Thoracic aorta (tissue), 2 donors: ENCODE results near the gene SPATS2L. TPM values are rescaled to one million over a fixed set of nuclear protein-coding genes. Genes with fewer than 3 reads are reported as not detected.

Experiments used
- ATAC-seq: fragments of 150-250 bp; one replicate; pipeline ENCODE4 v1.8.0; 2017; ENCODE audit warnings: low read depth; ENCODE audit not compliant: insufficient number of reproducible peaks, low FRiP score
- DNase-seq: peaks from one replicate; pipeline ENCODE4 v3.0.0-alpha.2; 2020; ENCODE audit warnings: low spot score
- H3K27ac ChIP-seq, 2 donors: fragments of 200-600 bp; sonication (generic); 1 replicate in 1 of 2; 2 replicates in 1 of 2; pipeline ENCODE4 v1.5.1; 2016; ENCODE audit warnings: mild to moderate bottlenecking in 2 of 2, moderate library complexity in 2 of 2
- H3K27me3 ChIP-seq: fragments of 200-600 bp; sonication (generic); replicated peaks from 2 replicates; pipeline ENCODE4 v1.6.0; 2016; ENCODE audit warnings: mild to moderate bottlenecking; ENCODE audit not compliant: insufficient read depth
- H3K36me3 ChIP-seq: fragments of 200-600 bp; sonication (generic); one replicate; pipeline ENCODE4 v1.5.1; 2016
- H3K4me1 ChIP-seq, 2 donors: fragments of 200-600 bp; sonication (generic); 1 replicate in 1 of 2; 2 replicates in 1 of 2; pipeline versions ENCODE4 v1.5.1 to v1.6.0; 2016; ENCODE audit warnings: low read depth in 2 of 2, mild to moderate bottlenecking in 1 of 2; ENCODE audit not compliant: control insufficient read depth in 1 of 2
- H3K4me3 ChIP-seq: fragments of 200-600 bp; sonication (generic); 2 replicates; pipeline ENCODE4 v1.5.1; 2016; ENCODE audit warnings: mild to moderate bottlenecking
- H3K9me3 ChIP-seq: fragments of 200-600 bp; sonication (generic); 2 replicates; pipeline ENCODE4 v1.5.1; 2016
- total RNA-seq, 2 donors: library from RNA; depleted of rRNA; stranded (reverse); fragments of >200 nt; gene quantifications; one replicate each; pipeline versions ENCODE4 v1.1.0 to v1.2.3, GENCODE V29; 2016
- TF ChIP-seq, protein P1 (sequence below): fragments of 200-600 bp; sonication (generic); IDR thresholded peaks from one replicate; pipeline ENCODE4 v1.5.1; 2019; ENCODE audit warnings: antibody characterized with exemption

Gene SPATS2L
- total RNA-seq, 2 donors from 2014 or later, result 47.7 to 90.3 TPM

DNA sequence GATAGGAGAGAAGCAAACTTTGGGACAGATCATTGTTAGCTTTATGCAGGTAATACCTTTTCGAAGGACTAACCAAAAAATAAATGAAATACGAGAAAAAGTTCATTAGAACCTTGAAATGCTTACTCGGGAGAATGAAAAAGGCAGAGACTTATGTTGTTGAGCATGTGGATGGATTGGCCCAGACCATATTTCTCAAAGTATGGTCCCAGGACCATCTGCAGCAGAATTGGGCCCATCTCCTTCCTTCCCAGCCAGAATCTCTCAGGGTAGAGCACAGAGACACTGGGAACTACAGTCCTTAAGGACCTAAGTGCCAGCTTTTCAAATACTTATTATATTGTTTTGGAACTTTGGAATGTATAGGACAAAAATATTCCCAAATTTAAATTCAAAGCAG, 152.6 kb downstream of the SPATS2L start:
- Histone ChIP-seq H3K27me3 (no peaks in the 10 kb centered on the region), H3K4me3 (no peak overlapping the region), H3K4me1 (no peaks in the 10 kb centered on the region), H3K9me3 (no peaks in the 10 kb centered on the region), H3K36me3 (peaks cover 3% of the 10 kb centered on the region), H3K27ac (no peak overlapping the region)
- DNase-seq (no peak), ATAC-seq (no peak)
- TF ChIP-seq, protein P1, sequence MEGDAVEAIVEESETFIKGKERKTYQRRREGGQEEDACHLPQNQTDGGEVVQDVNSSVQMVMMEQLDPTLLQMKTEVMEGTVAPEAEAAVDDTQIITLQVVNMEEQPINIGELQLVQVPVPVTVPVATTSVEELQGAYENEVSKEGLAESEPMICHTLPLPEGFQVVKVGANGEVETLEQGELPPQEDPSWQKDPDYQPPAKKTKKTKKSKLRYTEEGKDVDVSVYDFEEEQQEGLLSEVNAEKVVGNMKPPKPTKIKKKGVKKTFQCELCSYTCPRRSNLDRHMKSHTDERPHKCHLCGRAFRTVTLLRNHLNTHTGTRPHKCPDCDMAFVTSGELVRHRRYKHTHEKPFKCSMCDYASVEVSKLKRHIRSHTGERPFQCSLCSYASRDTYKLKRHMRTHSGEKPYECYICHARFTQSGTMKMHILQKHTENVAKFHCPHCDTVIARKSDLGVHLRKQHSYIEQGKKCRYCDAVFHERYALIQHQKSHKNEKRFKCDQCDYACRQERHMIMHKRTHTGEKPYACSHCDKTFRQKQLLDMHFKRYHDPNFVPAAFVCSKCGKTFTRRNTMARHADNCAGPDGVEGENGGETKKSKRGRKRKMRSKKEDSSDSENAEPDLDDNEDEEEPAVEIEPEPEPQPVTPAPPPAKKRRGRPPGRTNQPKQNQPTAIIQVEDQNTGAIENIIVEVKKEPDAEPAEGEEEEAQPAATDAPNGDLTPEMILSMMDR, result no peak

DNA sequence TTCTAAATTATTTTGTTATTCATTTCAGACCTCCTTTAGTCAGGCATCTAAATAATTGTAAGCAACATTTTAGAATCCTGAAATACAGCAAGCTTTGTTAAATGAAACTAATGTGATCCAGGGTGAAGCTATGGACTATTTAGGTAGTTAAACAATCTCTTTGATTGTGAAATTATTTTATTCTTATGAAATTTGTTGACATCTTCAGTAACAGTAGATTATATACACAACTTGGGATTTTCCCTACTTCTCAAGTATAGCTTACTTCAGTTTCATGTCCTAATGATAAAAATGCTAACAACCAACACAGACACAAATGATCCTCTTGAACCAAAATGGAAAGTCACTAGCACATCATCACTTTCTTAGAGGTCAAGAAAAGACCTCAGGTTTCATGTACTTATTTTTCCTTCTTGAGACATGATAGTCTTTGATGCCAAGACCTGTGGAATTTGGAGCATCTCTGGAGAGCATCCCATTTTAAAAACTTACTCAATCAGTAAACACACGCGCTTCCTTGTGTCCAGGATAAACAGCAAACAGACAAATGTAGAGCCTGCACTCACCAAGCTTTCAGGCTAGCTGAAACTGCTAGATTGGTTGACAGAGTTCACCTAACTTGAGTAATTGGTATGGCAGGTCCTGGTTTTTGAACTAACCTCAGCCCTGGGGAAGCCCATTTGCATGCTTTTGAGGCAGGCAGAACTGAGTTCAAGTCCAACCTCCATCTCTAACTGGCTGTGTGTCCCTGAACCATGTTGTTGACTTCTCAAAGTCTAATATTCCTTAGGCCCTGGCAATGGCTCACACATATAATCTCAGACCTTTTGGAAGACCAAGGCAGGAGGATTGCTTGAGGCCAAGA, 155.6 kb downstream of the SPATS2L start:
- no peak overlapping the region for H3K27ac ChIP-seq
- no peak for ATAC-seq
- TF ChIP-seq, protein P1, result no peak

DNA sequence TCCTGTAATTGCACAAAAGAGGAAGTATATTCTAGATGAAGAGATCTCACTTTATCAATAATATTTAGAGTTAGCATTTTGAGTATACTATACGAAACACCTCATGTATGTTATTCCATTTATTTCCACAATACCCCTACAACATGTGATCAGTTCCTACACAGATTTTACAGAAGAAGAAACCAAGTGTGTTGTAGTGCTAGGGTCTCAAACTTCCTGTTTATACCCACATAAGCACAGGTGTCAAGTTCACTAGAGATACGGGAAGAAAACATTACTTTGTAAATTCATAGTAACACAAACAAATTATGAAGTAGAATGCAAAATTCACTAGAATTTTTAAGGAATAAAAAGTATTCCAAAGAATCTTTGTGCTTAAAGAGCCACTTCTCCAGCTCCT, 157.0 kb downstream of the SPATS2L start:
- no peak overlapping the region for H3K27ac ChIP-seq
- DNase-seq (no peak), ATAC-seq (no peak)
- H3K9me3 ChIP-seq, result no peaks in the 10 kb centered on the region
- TF ChIP-seq, protein P1, result no peak
- no peaks in the 10 kb centered on the region for H3K27me3 ChIP-seq
- peaks cover 0 to 14% of the 10 kb centered on the region in 2 donors for H3K4me1 ChIP-seq
- H3K36me3 ChIP-seq, result no peaks in the 10 kb centered on the region
- no peak overlapping the region for H3K4me3 ChIP-seq

More for the DNA sequence above, 155.6 kb downstream of the SPATS2L start:
- Histone ChIP-seq H3K4me1 (peaks cover 0 to 6% of the 10 kb centered on the region in 2 donors), H3K9me3 (no peaks in the 10 kb centered on the region), H3K36me3 (no peaks in the 10 kb centered on the region), H3K4me3 (no peak overlapping the region), H3K27me3 (no peaks in the 10 kb centered on the region)
- DNase-seq, result no peak

DNA sequence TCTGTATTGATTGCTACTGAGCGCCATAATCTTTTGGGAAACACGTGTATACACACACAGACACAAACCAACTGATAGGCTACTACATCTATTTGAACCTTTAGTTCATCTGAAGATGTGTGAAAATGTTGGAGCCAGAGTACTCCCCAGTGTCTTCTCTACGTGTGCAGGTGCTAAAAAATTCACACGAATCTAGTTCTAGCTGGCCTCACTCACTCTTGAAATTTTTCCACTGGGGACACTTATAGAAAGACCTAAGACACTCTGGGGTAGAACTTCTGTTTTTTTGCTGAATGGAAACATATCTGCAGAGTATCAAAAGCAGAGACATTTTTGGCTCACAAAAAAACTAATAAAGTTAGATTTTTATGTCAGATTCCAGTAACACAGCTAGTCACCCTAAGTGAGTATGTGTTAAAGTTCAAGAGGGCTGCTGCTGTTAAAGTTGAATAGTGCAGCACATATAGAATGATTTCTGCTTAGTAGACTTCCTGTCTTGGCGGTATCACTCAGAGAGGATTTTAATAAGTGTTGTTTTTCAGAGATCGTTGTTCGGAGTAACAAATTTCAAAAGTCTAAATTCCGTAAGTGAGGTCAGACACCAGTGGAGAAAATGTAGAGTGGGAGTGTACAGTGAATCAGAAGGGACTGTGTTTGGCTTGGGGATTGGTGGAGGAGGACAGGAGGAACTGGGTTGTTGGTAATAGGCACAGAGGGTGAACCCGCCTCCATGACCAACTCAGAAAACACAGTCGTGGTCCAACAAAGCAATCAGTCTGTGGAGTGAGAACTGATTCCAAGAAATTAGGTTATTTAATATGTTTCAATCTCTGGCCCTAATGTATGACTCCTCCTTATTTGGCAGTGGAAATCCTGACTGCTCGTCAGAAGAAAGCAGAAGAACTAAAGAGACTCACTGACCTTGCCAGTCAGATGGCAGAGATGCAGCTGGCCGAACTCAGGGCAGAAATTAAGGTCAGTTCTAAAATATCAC, 160.2 kb downstream of the SPATS2L start:
- Histone ChIP-seq H3K4me3 (no peak overlapping the region), H3K36me3 (peaks cover 8% of the 10 kb centered on the region), H3K9me3 (no peaks in the 10 kb centered on the region), H3K27me3 (no peaks in the 10 kb centered on the region), H3K27ac (peak overlapping the region; percentile 16 to 40), H3K4me1 (peaks cover 0 to 14% of the 10 kb centered on the region in 2 donors)
- peak; percentile 57 for ATAC-seq
- TF ChIP-seq, protein P1, result no peak
- no peak for DNase-seq
